ENCODE data around the gene PHC2. TPM values are rescaled to one million over a fixed set of nuclear protein-coding genes. Genes with fewer than 3 reads are reported as not detected.

The PHC2 gene
- total RNA-seq, 1 experiment from 2014 or later: 176 TPM

DNA sequence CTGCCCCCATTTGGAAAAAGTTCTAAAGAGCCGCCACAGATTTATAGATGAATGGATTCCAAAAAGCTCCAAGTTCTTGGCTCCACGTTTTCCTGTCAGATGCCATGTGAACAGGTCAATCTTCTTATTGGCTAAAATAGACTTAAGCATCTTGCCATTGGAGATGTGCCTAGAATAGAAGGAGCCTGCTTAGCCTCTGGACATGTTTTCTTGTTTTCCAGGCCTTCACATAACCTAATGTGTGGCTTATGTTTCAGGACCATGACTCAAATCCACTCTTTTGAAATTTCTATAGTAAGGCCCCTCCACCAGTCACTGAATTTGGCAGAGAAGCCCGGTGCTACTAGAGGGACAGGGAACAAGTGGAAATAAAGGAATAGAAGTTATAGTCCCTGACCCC is 31.5 kb downstream of the PHC2 start:
- no peak for DNase-seq (ENCODE audit: low read depth, low spot score)
- no peak overlapping the region for H3K27ac ChIP-seq (ENCODE audit: low read depth, low read length)
- no peaks in the 10 kb centered on the region for H3K9me2 ChIP-seq (ENCODE audit: insufficient read depth)
- BruUV-seq (replicated peaks): no TSS peak
- H3K36me3 ChIP-seq (ENCODE audit: control insufficient read depth in 1 of 2, insufficient read depth in 2 of 2, low read length in 2 of 2): peaks cover 16 to 18% of the 10 kb centered on the region in 2 experiments; a peak in 3 of 4 replicates
- H2AFZ ChIP-seq (ENCODE audit: low read depth, low read length, poor library complexity, severe bottlenecking): no peak overlapping the region
- peaks cover 18% of the 10 kb centered on the region; the same call in 1 of the 2 replicates for H4K20me1 ChIP-seq (ENCODE audit: insufficient read depth)
- H3K9ac ChIP-seq (ENCODE audit: low read length): no peak overlapping the region
- RAD21 ChIA-PET (ENCODE audit: low non-redundant PET in 1 of 2, low total read pairs in 2 of 2, uncharacterized antibody in 2 of 2, unreplicated experiment in 2 of 2): interaction anchor here in 1 of 2 experiments (0.6 kb wide), 1 partner anchor 823 kb away, joined by 3 read pairs; no protein-coding TSS in a partner anchor
- no peaks in the 10 kb centered on the region for H3K4me1 ChIP-seq (ENCODE audit: control insufficient read depth in 1 of 2, insufficient read depth in 2 of 2, low read length in 2 of 2)
- H3K79me2 ChIP-seq (ENCODE audit: insufficient read depth, low read length): peaks cover 92% of the 10 kb centered on the region
- CTCF ChIA-PET: no interaction called here
- no peak overlapping the region for H3K4me3 ChIP-seq (replicated peaks in 1 of 2; ENCODE audit: low read depth in 1 of 2, low read length in 2 of 2)
- no peak overlapping the region for H3K4me2 ChIP-seq (ENCODE audit: low read length)
- no peaks in the 10 kb centered on the region for H3K27me3 ChIP-seq (ENCODE audit: insufficient read depth, low read length)
- intact Hi-C loops (cut with micrococcal nuclease): no loop called here
- TF ChIP-seq CEBPB (IDR thresholded peaks at IDR 0.05; ENCODE audit: low read depth): no peak
- no peaks in the 10 kb centered on the region for H3K9me3 ChIP-seq (ENCODE audit: control insufficient read depth in 1 of 2, insufficient read depth in 1 of 2, low read depth in 1 of 2, low read length in 2 of 2)
- no peak for ATAC-seq
- POLR2A ChIA-PET: no interaction called here

GRCh38 chr1:33397994-33398393 is 32.9 kb downstream of the PHC2 start:
- ChIA-PET CTCF (no interaction called here), POLR2A (no interaction called here), RAD21 (ENCODE audit: low non-redundant PET in 1 of 2, low total read pairs in 2 of 2, uncharacterized antibody in 2 of 2, unreplicated experiment in 2 of 2) (no interaction called here)
- Histone ChIP-seq H3K4me3 (replicated peaks in 1 of 2; ENCODE audit: low read depth in 1 of 2, low read length in 2 of 2) (no peak overlapping the region), H3K36me3 (ENCODE audit: control insufficient read depth in 1 of 2, insufficient read depth in 2 of 2, low read length in 2 of 2) (peaks cover 13 to 18% of the 10 kb centered on the region in 2 experiments; a peak in 3 of 4 replicates), H3K4me1 (ENCODE audit: control insufficient read depth in 1 of 2, insufficient read depth in 2 of 2, low read length in 2 of 2) (no peaks in the 10 kb centered on the region), H3K9me3 (ENCODE audit: control insufficient read depth in 1 of 2, insufficient read depth in 1 of 2, low read depth in 1 of 2, low read length in 2 of 2) (no peaks in the 10 kb centered on the region), H3K27ac (ENCODE audit: low read depth, low read length) (no peak overlapping the region), H3K9ac (ENCODE audit: low read length) (no peak overlapping the region), H3K4me2 (ENCODE audit: low read length) (no peak overlapping the region), H3K9me2 (ENCODE audit: insufficient read depth) (no peaks in the 10 kb centered on the region), H3K27me3 (ENCODE audit: insufficient read depth, low read length) (no peaks in the 10 kb centered on the region), H3K79me2 (ENCODE audit: insufficient read depth, low read length) (peaks cover 93% of the 10 kb centered on the region), H4K20me1 (ENCODE audit: insufficient read depth) (peaks cover 23% of the 10 kb centered on the region; the same call in 1 of the 2 replicates), H2AFZ (ENCODE audit: low read depth, low read length, poor library complexity, severe bottlenecking) (no peak overlapping the region)
- no peak for ATAC-seq
- intact Hi-C loops (cut with micrococcal nuclease): no loop called here
- DNase-seq (ENCODE audit: low read depth, low spot score): no peak
- BruUV-seq (replicated peaks): no TSS peak
- TF ChIP-seq SRF (IDR thresholded peaks at IDR 0.05; ENCODE audit: low read depth) (no peak), MAX (IDR thresholded peaks at IDR 0.05) (no peak), EZH2 (IDR thresholded peaks at IDR 0.05) (no peak), TCF7L2 (IDR thresholded peaks at IDR 0.05; ENCODE audit: borderline replicate concordance, extremely low read depth, insufficient read depth, insufficient read length) (no peak), SP1 (IDR thresholded peaks at IDR 0.05; ENCODE audit: low read depth) (no peak)

All from HCT116 (cell line).